ENCODE measurements around the gene CPNE6. TPM values are rescaled to one million over a fixed set of nuclear protein-coding genes. Genes with fewer than 3 reads are reported as not detected.

The CPNE6 gene
- total and polyA plus RNA-seq, 2 of the 13 experiments (the other 11 are each of a cell fraction or from before 2014, with no cell fraction given), result not detected

GRCh38 chr14:24113801-24114531, 42.6 kb downstream of the CPNE6 start (continued):
- TF ChIP-seq ELF3 (CRISPR knock-in tag; IDR thresholded peaks at IDR 0.05) (peak; percentile 98), ZNF333 (CRISPR knock-in tag; IDR thresholded peaks at IDR 0.05; ENCODE audit: borderline replicate concordance) (peak; percentile 95; the same call in 1 of the 2 replicates), ZNF572 (CRISPR knock-in tag; IDR thresholded peaks at IDR 0.05) (peak; percentile 98), ZMYM3 (CRISPR knock-in tag; IDR thresholded peaks at IDR 0.05) (peak; percentile 99), MAX (IDR thresholded peaks at IDR 0.05) (no peak), ZSCAN30 (CRISPR knock-in tag; IDR thresholded peaks at IDR 0.05) (no peak; the same call in 1 of the 2 replicates), ZNF274 (CRISPR knock-in tag; IDR thresholded peaks at IDR 0.05) (peak; percentile 68; the same call in 1 of the 2 replicates), MIER3 (CRISPR knock-in tag; IDR thresholded peaks at IDR 0.05; ENCODE audit: borderline replicate concordance) (peak; percentile 99), SOX6 (IDR thresholded peaks at IDR 0.05) (no peak), SOX6 (CRISPR knock-in tag; IDR thresholded peaks at IDR 0.05) (peak; percentile 97), ZNF121 (CRISPR knock-in tag; IDR thresholded peaks at IDR 0.05) (peak; percentile 86), ZNF142 (CRISPR knock-in tag; IDR thresholded peaks at IDR 0.05) (peak; percentile 45; the same call in 1 of the 2 replicates), ZBTB8A (CRISPR knock-in tag; IDR thresholded peaks at IDR 0.05; ENCODE audit: borderline replicate concordance, low read depth) (peak; percentile 85; the same call in 1 of the 2 replicates), HIC2 (CRISPR knock-in tag; IDR thresholded peaks at IDR 0.05; ENCODE audit: low read depth) (peak; percentile 93), ZNF251 (CRISPR knock-in tag; IDR thresholded peaks at IDR 0.05) (0 out of 2 replicates have a peak, but pooled peaks have one; percentile 72), ZNF777 (CRISPR knock-in tag; IDR thresholded peaks at IDR 0.05) (peak; percentile 75), FOXA1 (IDR thresholded peaks at IDR 0.05) (no peak), FOXA1 (CRISPR knock-in tag; IDR thresholded peaks at IDR 0.05) (peak; percentile 87), ZNF503 (CRISPR knock-in tag; IDR thresholded peaks at IDR 0.05) (peak; percentile 95), NCOA5 (CRISPR knock-in tag; IDR thresholded peaks at IDR 0.05) (peak; percentile 26; the same call in 1 of the 2 replicates)

Measured in HepG2 (cell line).